Adrenal gland (tissue), 5 donors: Measurements from ENCODE around the gene DPEP1.

Experiments used
- POLR2A ChIP-seq, 2 donors: fragments of 450-650 bp; IDR thresholded peaks; one replicate each; pipeline ENCODE4 v1.6.1; 2017; ENCODE audit warnings: antibody characterized with exemption in 2 of 2, mild to moderate bottlenecking in 2 of 2, moderate library complexity in 1 of 2
- TF ChIP-seq, protein P1 (sequence below), 6 experiments: fragments of 450-650 bp in 4 of 6; fragments of 200-600 bp in 2 of 6; sonication (generic) in 1 of 6; IDR thresholded peaks; 1 replicate in 5 of 6; 2 replicates in 1 of 6; pipeline versions ENCODE4 v1.5.1 to v1.8.0; 2016 to 2021; ENCODE audit warnings: antibody characterized with exemption in 6 of 6, mild to moderate bottlenecking in 2 of 6, moderate library complexity in 1 of 6
- donor health status: DM: no; HTN: no; CAD: no.

DNA sequence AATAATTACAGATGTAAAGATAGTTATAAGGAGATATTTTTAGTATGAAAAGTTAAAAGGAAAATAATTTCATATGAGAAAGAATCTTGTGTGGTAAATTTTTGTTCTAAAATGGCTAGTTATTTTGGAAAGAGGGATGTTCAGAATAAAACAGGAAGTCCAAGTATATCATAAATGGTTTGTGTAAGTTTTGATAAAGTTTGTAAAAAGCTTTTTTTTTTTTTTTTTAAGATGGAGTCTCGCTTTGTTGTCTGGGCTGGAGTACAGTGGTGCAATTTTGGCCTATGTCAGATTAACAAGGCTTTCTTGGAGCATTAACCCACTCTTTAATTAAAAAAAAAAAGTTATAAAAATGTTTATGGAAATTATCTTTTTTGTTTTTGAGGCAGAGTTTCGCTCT lies 64.8 kb downstream of the DPEP1 start:
- TF ChIP-seq POLR2A (IDR thresholded peaks at IDR 0.05) = no peak
- TF ChIP-seq, protein P1, sequence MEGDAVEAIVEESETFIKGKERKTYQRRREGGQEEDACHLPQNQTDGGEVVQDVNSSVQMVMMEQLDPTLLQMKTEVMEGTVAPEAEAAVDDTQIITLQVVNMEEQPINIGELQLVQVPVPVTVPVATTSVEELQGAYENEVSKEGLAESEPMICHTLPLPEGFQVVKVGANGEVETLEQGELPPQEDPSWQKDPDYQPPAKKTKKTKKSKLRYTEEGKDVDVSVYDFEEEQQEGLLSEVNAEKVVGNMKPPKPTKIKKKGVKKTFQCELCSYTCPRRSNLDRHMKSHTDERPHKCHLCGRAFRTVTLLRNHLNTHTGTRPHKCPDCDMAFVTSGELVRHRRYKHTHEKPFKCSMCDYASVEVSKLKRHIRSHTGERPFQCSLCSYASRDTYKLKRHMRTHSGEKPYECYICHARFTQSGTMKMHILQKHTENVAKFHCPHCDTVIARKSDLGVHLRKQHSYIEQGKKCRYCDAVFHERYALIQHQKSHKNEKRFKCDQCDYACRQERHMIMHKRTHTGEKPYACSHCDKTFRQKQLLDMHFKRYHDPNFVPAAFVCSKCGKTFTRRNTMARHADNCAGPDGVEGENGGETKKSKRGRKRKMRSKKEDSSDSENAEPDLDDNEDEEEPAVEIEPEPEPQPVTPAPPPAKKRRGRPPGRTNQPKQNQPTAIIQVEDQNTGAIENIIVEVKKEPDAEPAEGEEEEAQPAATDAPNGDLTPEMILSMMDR (IDR thresholded peaks at IDR 0.05) = no peak
